Immature natural killer cell (primary cell): ENCODE results near the gene TLCD3A. TPM values are rescaled to one million over a fixed set of nuclear protein-coding genes. Genes with fewer than 3 reads are reported as not detected.
A peak's percentile ranks its signal among the peaks of the same experiment; 100 is the strongest.

Source experiments
- DNase-seq, 3 donors: peaks; one replicate each; pipeline ENCODE4 v3.0.0; 2022; ENCODE audit warnings: mixed read lengths in 1 of 3
- H3K27ac Mint-ChIP-seq, 6 donors: one replicate each; pipeline ENCODE4 v1.8.0; 2020; ENCODE audit warnings: mixed read lengths in 6 of 6, mild to moderate bottlenecking in 5 of 6, inconsistent platforms in 4 of 6, moderate library complexity in 3 of 6
- H3K27me3 Mint-ChIP-seq, 3 donors: one replicate each; pipeline ENCODE4 v1.8.0; 2020 to 2021; ENCODE audit warnings: low read depth in 3 of 3, mild to moderate bottlenecking in 3 of 3, mixed read lengths in 3 of 3, moderate library complexity in 3 of 3, inconsistent platforms in 1 of 3
- H3K36me3 Mint-ChIP-seq, 3 donors: one replicate each; pipeline ENCODE4 v1.8.0; 2020; ENCODE audit warnings: mixed read lengths in 3 of 3, inconsistent platforms in 2 of 3, mild to moderate bottlenecking in 2 of 3
- H3K4me1 Mint-ChIP-seq, 2 donors: one replicate each; pipeline ENCODE4 v1.8.0; 2020; ENCODE audit warnings: inconsistent platforms in 2 of 2, mild to moderate bottlenecking in 2 of 2, mixed read lengths in 2 of 2, moderate library complexity in 1 of 2
- H3K4me3 Mint-ChIP-seq, 5 donors: one replicate each; pipeline ENCODE4 v1.8.0; 2020; ENCODE audit warnings: mild to moderate bottlenecking in 5 of 5, mixed read lengths in 5 of 5, inconsistent platforms in 3 of 5, moderate library complexity in 3 of 5
- H3K9me3 Mint-ChIP-seq, 6 donors: one replicate each; pipeline ENCODE4 v1.8.0; 2020; ENCODE audit warnings: mild to moderate bottlenecking in 6 of 6, mixed read lengths in 6 of 6, inconsistent platforms in 4 of 6, moderate library complexity in 3 of 6
- polyA plus RNA-seq, 3 donors: library from polyadenylated mRNA; unstranded; fragments of 300-500 nt; fragmentation: Illumina TruSeq; gene quantifications; one replicate each; pipeline ENCODE4 v1.2.3, GENCODE V29; 2021

TLCD3A gene
- polyA plus RNA-seq, 3 donors from 2014 or later = 0.92 to 1.4 TPM; not detected in 1

DNA sequence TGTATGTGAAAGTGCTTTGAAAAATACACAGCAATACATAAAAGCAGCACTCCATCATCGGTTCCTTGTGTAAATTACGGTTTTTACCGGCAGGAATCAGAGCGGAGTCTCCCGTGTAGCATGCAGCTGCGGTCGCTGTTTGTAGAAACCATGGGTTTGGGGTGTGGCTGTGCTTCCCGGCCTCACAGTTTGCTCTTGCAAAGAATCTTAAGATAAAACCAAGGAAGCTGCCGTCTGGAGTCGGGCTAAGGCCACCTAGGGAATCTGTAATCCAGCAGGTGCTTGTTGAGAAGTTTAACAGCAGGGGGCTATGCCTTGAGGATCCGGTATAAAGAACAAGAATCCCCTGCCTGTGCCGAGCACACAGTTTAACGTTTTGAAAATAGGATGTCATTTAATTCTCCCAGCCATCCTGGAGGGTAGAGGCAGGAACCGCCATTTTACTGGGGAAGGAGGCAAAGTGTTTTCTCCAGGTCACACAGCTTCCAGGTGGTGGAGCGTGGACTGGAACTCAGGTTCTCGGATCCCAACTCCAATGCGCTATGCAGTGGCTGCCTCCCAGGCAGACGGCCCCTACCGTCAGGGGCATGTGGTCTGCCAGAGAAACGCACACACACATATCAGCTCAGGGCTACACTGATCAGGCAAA, 6.0 kb upstream of the TLCD3A start:
- no peaks in the 10 kb centered on the region for H3K9me3 Mint-ChIP-seq
- no peak overlapping the region for H3K27ac Mint-ChIP-seq
- H3K36me3 Mint-ChIP-seq = no peaks in the 10 kb centered on the region
- peaks cover 1 to 4% (median 2%) of the 10 kb centered on the region in 3 donors for H3K27me3 Mint-ChIP-seq
- H3K4me1 Mint-ChIP-seq = peaks cover 2 to 6% of the 10 kb centered on the region in 2 donors
- no peak overlapping the region for H3K4me3 Mint-ChIP-seq
- no peak for DNase-seq

GRCh38 chr17:728911-729310, 3.5 kb upstream of the TLCD3A start:
- Mint-ChIP-seq H3K27me3 (peaks cover 1 to 5% (median 2%) of the 10 kb centered on the region in 3 donors), H3K4me1 (peaks cover 14 to 15% of the 10 kb centered on the region in 2 donors), H3K27ac (no peak overlapping the region), H3K4me3 (no peak overlapping the region), H3K9me3 (no peaks in the 10 kb centered on the region), H3K36me3 (no peaks in the 10 kb centered on the region)
- no peak for DNase-seq

GRCh38 chr17:731644-732066, 741 bp upstream of the TLCD3A start:
- Mint-ChIP-seq H3K36me3 (no peaks in the 10 kb centered on the region), H3K4me3 (peak overlapping the region; percentile 47 to 73 (median 65)), H3K4me1 (peaks cover 17% of the 10 kb centered on the region in 2 donors), H3K27me3 (peaks cover 1 to 5% (median 2%) of the 10 kb centered on the region in 3 donors), H3K27ac (no peak overlapping the region), H3K9me3 (no peaks in the 10 kb centered on the region)
- DNase-seq = no peak

- Mint-ChIP-seq H3K36me3 (no peaks in the 10 kb centered on the region), H3K27me3 (peaks cover 0 to 5% (median 2%) of the 10 kb centered on the region in 3 donors), H3K9me3 (no peaks in the 10 kb centered on the region), H3K4me1 (peaks cover 17% of the 10 kb centered on the region in 2 donors), H3K27ac (peak overlapping the region in 2 of 6 donors; percentile 11 to 16), H3K4me3 (peak overlapping the region; percentile 75 to 82 (median 77))
- DNase-seq = no peak
Measured at GRCh38 chr17:732902-733720, 715 bp downstream of the TLCD3A start.

DNA sequence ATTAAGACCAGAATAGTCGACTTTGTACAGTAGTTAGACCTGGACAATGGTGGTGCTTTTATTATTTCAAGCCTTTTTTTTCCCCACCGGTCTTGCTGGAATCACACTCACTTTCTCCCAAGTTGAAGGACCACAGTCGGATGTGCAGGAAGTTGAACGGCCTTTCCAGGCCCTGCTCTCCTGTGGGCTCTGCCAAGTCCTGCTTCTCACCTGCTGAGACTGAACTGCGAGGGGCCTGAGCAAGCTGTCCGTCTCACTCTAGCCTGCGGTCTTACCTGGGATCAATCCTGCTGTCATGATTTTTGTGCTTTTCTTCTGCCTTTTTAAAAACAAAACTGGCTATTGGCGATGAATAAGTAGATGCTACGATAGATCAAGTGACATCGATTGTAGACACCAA, 1.3 kb downstream of the TLCD3A start:
- Mint-ChIP-seq H3K4me1 (peaks cover 17% of the 10 kb centered on the region in 2 donors), H3K27ac (peak overlapping the region in 1 of 6 donors; percentile 16), H3K9me3 (no peaks in the 10 kb centered on the region), H3K36me3 (no peaks in the 10 kb centered on the region), H3K27me3 (peaks cover 0 to 5% (median 2%) of the 10 kb centered on the region in 3 donors), H3K4me3 (peak overlapping the region; percentile 75 to 82 (median 77))
- DNase-seq = no peak

GRCh38 chr17:737561-738113, 5.2 kb downstream of the TLCD3A start:
- no peak for DNase-seq
- Mint-ChIP-seq H3K27ac (no peak overlapping the region), H3K9me3 (no peaks in the 10 kb centered on the region), H3K27me3 (peaks cover 0 to 3% (median 1%) of the 10 kb centered on the region in 3 donors), H3K36me3 (peaks cover 0 to 7% (median 0%) of the 10 kb centered on the region in 3 donors), H3K4me3 (no peak overlapping the region), H3K4me1 (peaks cover 12 to 13% of the 10 kb centered on the region in 2 donors)

- DNase-seq = no peak
- H3K9me3 Mint-ChIP-seq = no peaks in the 10 kb centered on the region
- H3K4me1 Mint-ChIP-seq = no peaks in the 10 kb centered on the region
- peaks cover 0 to 2% (median 1%) of the 10 kb centered on the region in 3 donors for H3K27me3 Mint-ChIP-seq
- H3K4me3 Mint-ChIP-seq = no peak overlapping the region
- H3K36me3 Mint-ChIP-seq = peaks cover 7 to 17% (median 8%) of the 10 kb centered on the region in 3 donors
- H3K27ac Mint-ChIP-seq = peak overlapping the region in 4 of 6 donors; percentile 21 to 52 (median 43)
Measured at GRCh38 chr17:740240-741017, 8.0 kb downstream of the TLCD3A start.

GRCh38 chr17:742147-742793, 9.9 kb downstream of the TLCD3A start:
- DNase-seq = no peak
- Mint-ChIP-seq H3K27me3 (peaks cover 0 to 2% (median 1%) of the 10 kb centered on the region in 3 donors), H3K4me1 (no peaks in the 10 kb centered on the region), H3K36me3 (peaks cover 7 to 17% (median 8%) of the 10 kb centered on the region in 3 donors), H3K4me3 (no peak overlapping the region), H3K9me3 (no peaks in the 10 kb centered on the region), H3K27ac (peak overlapping the region in 1 of 6 donors; percentile 9)

DNA sequence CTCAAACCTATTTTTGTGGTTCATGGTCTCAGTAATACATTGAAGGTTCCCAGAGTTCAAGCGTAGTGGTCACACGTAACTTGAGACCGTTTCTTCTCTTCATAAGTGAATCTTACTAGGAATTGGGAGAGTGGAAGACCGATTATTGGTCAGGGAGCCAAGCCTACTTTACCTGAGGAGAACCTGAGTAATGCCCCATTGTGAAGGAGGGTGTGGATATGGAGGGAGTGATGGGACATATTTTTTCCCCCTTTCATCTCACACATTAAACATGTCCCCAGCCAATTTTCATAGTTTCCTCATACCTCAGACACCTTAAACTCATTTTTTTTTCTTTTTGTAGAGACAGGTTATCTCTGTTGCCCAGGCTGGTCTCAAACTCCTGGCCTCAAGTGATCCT, 10.7 kb downstream of the TLCD3A start:
- peaks cover 0 to 2% (median 1%) of the 10 kb centered on the region in 3 donors for H3K27me3 Mint-ChIP-seq
- H3K4me1 Mint-ChIP-seq = no peaks in the 10 kb centered on the region
- peak overlapping the region in 1 of 6 donors; percentile 13 for H3K27ac Mint-ChIP-seq
- H3K36me3 Mint-ChIP-seq = peaks cover 7 to 17% (median 10%) of the 10 kb centered on the region in 3 donors
- no peak for DNase-seq
- no peak overlapping the region for H3K4me3 Mint-ChIP-seq
- no peaks in the 10 kb centered on the region for H3K9me3 Mint-ChIP-seq

DNA sequence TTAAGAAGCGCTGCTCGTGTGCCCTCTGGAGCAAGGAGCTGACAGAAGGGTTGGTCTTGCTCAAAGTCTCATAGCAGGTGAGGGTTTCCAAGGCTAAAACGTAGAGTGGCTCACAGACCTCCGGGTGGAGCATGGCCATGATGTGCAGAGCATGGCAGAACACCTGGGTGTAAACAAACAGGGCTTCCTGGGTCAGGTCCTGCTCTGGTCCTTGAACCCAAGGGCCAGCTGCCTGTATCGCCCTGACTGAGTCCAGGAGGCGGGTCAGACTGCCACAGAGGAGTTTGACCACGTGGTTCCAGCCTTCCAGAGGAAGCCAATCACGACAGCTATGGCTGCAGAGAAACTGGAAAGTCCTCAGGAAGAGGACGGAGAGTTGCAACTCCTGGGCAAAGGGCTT, 12.5 kb downstream of the TLCD3A start:
- H3K4me3 Mint-ChIP-seq = no peak overlapping the region
- no peaks in the 10 kb centered on the region for H3K9me3 Mint-ChIP-seq
- peaks cover 7 to 17% (median 12%) of the 10 kb centered on the region in 3 donors for H3K36me3 Mint-ChIP-seq
- peaks cover 7 to 10% of the 10 kb centered on the region in 2 donors for H3K4me1 Mint-ChIP-seq
- DNase-seq = no peak
- H3K27ac Mint-ChIP-seq = no peak overlapping the region
- peaks cover 0 to 2% (median 1%) of the 10 kb centered on the region in 3 donors for H3K27me3 Mint-ChIP-seq

DNA sequence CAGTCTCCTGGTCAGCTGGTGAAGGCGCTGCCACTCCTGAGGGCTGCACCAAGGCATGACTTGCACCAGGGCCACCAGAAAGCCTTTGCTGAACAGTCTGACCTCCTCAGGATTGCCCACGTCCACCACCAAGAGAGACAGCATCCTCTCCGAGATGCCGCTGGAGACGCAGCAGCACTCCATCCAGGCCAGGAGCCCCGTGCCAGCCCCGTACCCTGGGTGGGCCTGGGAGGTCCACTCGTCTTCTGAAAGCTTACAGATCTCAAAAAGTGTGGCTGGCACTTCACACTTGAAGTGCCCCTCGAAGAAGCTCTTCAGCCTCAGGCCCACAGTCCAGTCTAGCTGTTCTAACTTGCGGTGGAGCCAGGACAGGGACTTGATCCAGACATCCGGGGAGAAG, 13.0 kb downstream of the TLCD3A start:
- H3K4me1 Mint-ChIP-seq = peaks cover 12 to 15% of the 10 kb centered on the region in 2 donors
- H3K9me3 Mint-ChIP-seq = no peaks in the 10 kb centered on the region
- no peak overlapping the region for H3K4me3 Mint-ChIP-seq
- no peak overlapping the region for H3K27ac Mint-ChIP-seq
- H3K27me3 Mint-ChIP-seq = no peaks in the 10 kb centered on the region
- H3K36me3 Mint-ChIP-seq = peaks cover 7 to 17% (median 12%) of the 10 kb centered on the region in 3 donors
- no peak for DNase-seq

- peaks cover 7 to 15% (median 12%) of the 10 kb centered on the region in 3 donors for H3K36me3 Mint-ChIP-seq
- DNase-seq = no peak
Measured at GRCh38 chr17:746181-746580, 13.8 kb downstream of the TLCD3A start.

More at GRCh38 chr17:746181-746580, 13.8 kb downstream of the TLCD3A start:
- no peaks in the 10 kb centered on the region for H3K9me3 Mint-ChIP-seq
- no peak overlapping the region for H3K27ac Mint-ChIP-seq
- H3K4me3 Mint-ChIP-seq = no peak overlapping the region
- H3K4me1 Mint-ChIP-seq = peaks cover 20% of the 10 kb centered on the region in 2 donors
- H3K27me3 Mint-ChIP-seq = no peaks in the 10 kb centered on the region
